T47D (cell line): Measurements from ENCODE around the gene HERC4.
"Not testable (repeated sequence)": the region's sequence is repeated elsewhere in the genome, so short reads cannot be mapped to it uniquely, and the experiment has no call there.

Experiments
- DNase-seq, 2 experiments: peaks; one replicate each; pipeline versions ENCODE4 v3.0.0 to v3.0.0-alpha.2; 2011 to 2012; ENCODE audit warnings: low read depth in 1 of 2, low spot score in 1 of 2
- JUND ChIP-seq: IDR thresholded peaks from 2 replicates; pipeline ENCODE4 v1.6.1; 2012; ENCODE audit warnings: low read depth
- in situ Hi-C: cut with HindIII; loops from 2 replicates; pipeline ENCODE4 v1.10.0; 2016; ENCODE audit warnings: low sequenced_read_pairs, low pct_unique_long_range_greater_than_20kb

The HERC4 gene

GRCh38 chr10:67914777-67915340 lies 160.2 kb downstream of the HERC4 start:
- TF ChIP-seq JUND, result no peak
- in situ Hi-C loops, result no loop called here
- no peak for DNase-seq

DNA sequence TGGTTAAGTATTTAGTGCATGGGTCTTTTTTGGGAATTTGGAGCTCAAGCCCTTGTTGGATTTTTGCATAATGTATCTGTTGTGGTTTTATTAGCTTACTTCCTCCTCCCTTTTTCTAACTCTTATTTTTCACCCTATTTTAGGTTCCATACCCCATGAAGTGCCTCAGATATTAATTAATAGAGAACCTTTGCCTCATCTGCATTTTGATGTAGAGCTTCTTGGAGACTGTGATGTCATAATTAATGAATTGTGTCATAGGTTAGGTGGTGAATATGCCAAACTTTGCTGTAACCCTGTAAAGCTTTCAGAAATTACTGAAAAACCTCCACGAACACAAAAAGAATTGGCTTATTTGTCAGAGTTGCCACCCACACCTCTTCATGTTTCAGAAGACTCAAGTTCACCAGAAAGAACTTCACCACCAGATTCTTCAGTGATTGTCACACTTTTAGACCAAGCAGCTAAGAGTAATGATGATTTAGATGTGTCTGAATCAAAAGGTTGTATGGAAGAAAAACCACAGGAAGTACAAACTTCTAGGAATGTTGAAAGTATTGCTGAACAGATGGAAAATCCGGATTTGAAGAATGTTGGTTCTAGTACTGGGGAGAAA lies 162.6 kb downstream of the HERC4 start:
- TF ChIP-seq JUND, result no peak
- in situ Hi-C loops, result no loop called here
- DNase-seq, result no peak

DNA sequence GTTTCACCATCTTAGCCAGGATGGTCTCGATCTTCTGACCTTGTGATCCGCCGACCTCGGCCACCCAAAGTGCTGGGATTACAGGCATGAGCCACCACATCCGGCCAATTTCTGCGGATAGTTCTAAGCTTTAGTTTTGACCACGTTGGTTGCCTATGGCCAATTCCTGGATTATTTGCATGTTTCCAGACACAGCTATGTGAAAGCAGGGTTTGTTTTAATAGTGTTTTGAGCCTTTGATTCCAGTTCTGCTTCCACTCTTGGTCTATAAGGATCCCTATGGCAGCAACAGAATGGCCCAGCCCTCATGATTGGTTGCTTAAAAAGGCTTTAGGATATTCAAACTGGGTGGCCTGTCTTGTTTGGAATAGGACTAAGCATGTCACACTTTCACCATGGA lies 171.5 kb downstream of the HERC4 start:
- in situ Hi-C loops, result no loop called here
- no peak for DNase-seq
- TF ChIP-seq JUND, result no peak

DNA sequence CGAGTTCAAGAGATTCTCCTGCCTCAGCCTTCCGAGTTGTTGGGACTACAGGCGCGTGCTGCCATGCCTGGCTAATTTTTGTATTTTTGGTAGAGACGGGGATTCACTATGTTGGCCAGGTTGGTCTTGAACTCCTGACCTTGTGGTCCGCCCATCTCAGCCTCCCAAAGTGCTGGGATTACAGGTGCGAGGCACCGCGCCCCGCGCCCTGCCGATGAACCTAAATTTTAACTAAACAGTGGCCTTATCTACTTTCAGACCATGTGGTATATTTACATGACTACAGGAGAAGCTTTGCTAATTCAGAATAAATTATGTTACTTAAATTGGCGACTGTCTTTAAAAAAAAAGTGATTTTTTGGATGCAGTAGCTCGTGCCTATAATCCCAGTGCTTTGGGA lies 181.4 kb downstream of the HERC4 start:
- in situ Hi-C loops, result no loop called here

GRCh38 chr10:67884842-67885670 lies 190.0 kb downstream of the HERC4 start:
- TF ChIP-seq JUND, result no peak
- peak; percentile 88 to 89 for DNase-seq
- in situ Hi-C loops, result no loop called here

More for the DNA sequence above, 181.4 kb downstream of the HERC4 start:
- no peak for DNase-seq
- no peak for TF ChIP-seq JUND

GRCh38 chr10:67884313-67884841 lies 190.7 kb downstream of the HERC4 start, which contains the start of gene SIRT1:
Gene SIRT1 (plus strand): TSS chr10:67884656. CDS start chr10:67884722, 66 bp downstream.
- DNase-seq, result peak; percentile 95 to 98
- TF ChIP-seq JUND, result no peak
- in situ Hi-C loops, result no loop called here

DNA sequence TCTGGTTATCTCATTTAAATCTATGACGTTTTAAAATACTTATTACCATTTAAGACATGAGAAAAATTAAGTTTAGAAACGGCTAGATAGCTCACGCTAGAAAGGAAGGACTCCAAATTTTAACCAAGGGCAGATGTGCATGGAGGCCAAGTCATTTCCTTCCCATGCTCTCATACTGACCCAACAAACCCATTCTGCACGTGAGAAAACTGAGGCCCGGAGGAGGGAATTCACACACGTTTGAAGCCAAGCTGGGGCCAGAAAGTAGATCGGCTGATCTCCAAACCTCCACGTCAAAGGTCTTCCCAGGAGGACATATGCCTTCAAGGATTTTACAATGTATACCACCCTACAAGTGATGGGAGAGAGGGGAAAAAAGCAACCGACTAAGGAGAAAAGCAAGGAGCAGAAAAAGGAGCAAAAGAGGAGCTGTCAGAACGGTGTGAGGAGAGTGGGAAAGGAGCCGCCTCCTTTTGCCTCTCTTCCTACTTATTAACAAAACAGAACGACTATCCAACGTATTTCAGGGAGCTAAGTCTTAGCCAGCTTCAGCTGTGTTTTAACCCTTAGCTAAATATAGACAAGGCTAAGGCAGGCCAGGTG lies 191.3 kb downstream of the HERC4 start:
- DNase-seq, result peak in 1 of 2 experiments; percentile 42
- in situ Hi-C loops, result no loop called here

GRCh38 chr10:67878133-67878532 lies 196.9 kb downstream of the HERC4 start:
- no peak for DNase-seq
- in situ Hi-C loops, result no loop called here
- TF ChIP-seq JUND, result no peak

More for the DNA sequence above, 191.3 kb downstream of the HERC4 start:
- TF ChIP-seq JUND, result no peak

DNA sequence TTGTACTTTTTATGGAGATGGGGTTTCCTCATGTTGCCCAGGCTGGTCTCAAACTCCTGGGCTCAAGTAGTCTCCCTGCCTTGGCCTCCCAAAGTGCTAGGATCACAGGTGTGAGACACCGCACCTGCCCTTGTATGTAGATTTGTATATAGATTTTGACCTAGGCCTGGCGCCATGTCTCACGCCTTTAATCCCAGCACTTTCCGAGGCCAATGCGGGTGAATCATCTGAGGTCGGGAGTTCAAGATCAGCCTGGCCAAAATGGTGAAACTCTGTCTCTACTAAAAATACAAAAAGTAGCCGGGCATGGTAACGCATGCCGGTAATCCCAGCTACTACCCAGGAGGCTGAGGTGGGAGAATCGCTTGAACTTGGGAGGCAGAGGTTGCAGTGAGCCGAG lies 197.7 kb downstream of the HERC4 start:
- in situ Hi-C loops, DNase-seq: not testable (repeated sequence)

DNA sequence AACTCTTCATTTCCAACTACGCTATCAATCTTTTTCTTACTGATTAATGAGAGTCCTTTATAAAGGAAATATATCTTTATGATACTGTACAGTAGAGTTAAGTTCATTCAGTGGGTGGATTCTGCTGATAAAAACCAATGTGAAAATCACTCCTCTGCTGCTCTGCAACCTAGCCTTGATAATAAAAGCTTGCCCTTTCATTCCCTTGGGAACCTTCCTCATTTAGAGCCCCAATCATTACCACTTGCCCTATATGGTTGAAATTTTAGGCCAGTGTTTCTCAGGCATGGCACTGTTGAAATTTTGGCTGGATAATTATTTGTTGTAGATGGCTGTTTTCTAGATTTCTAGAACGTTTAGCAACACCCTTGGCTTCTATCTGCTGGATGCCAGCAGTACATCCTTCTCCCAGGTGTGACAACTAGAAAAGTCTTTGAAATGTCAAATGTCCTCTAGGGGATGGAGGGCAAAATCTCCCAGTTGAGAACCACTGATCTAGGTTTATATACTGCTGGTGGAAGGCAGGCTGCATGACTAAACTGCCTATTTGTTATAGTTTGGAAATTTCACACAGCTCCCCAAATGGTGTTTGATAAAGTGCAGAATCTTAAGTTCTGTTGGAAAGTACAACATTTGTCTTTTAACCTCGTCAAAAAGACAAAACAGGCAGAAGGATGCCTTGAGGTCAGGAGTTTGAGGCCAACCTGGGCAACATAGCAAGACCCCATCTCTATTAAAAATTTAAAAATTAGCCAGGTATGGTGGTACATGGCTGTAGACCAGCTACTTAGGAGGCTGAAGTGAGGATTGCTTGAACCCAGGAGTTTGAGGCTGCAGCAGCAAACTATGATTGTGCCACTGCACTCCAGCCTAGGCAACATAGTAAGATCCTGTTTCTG lies 199.5 kb downstream of the HERC4 start:
- DNase-seq, result no peak
- in situ Hi-C loops, result no loop called here
- TF ChIP-seq JUND, result no peak
